MM.1S (cell line): Measurements from ENCODE around the gene TBATA.

ENCODE experiments used
- DNase-seq: peaks from one replicate; pipeline ENCODE4 v3.0.0-alpha.2; 2015
- H2AFZ ChIP-seq: fragments of 300-600 bp; sonication (generic); 2 replicates; pipeline ENCODE4 v1.6.0; 2016; ENCODE audit warnings: antibody characterized with exemption, low read length
- H3F3A ChIP-seq: fragments of 300-600 bp; sonication (generic); 2 replicates; pipeline ENCODE4 v1.6.1; 2016; ENCODE audit warnings: mild to moderate bottlenecking, antibody characterized with exemption, low read length, moderate library complexity, mixed read lengths; ENCODE audit not compliant: insufficient read depth
- H3K27ac ChIP-seq: fragments of 300-600 bp; sonication (generic); 2 replicates; pipeline ENCODE4 v1.5.1; 2016; ENCODE audit warnings: mild to moderate bottlenecking, low read length
- H3K27me3 ChIP-seq: fragments of 300-600 bp; sonication (generic); replicated peaks from 2 replicates; pipeline ENCODE4 v1.6.0; 2016; ENCODE audit warnings: low read length; ENCODE audit not compliant: insufficient read depth
- H3K36me3 ChIP-seq: fragments of 300-600 bp; sonication (generic); replicated peaks from 2 replicates; pipeline ENCODE4 v1.6.1; 2016; ENCODE audit warnings: mild to moderate bottlenecking, low read length, mixed read lengths; ENCODE audit not compliant: insufficient read depth
- H3K4me1 ChIP-seq: fragments of 300-600 bp; sonication (generic); 2 replicates; pipeline ENCODE4 v1.6.1; 2016; ENCODE audit warnings: low read length, mixed read lengths
- H3K4me2 ChIP-seq: fragments of 300-600 bp; sonication (generic); 2 replicates; pipeline ENCODE4 v1.6.0; 2016; ENCODE audit warnings: low read depth, low read length
- H3K4me3 ChIP-seq: fragments of 300-600 bp; sonication (generic); 2 replicates; pipeline ENCODE4 v1.5.1; 2016; ENCODE audit warnings: low read length, mixed read lengths
- H3K79me2 ChIP-seq: fragments of 300-600 bp; sonication (generic); 2 replicates; pipeline ENCODE4 v1.6.1; 2016; ENCODE audit warnings: mixed run types, low read length, mixed read lengths
- H3K9ac ChIP-seq: fragments of 300-600 bp; sonication (generic); 2 replicates; pipeline ENCODE4 v1.6.1; 2016; ENCODE audit warnings: low read length, mixed read lengths
- H3K9me2 ChIP-seq: fragments of 300-600 bp; sonication (generic); replicated peaks from 2 replicates; pipeline ENCODE4 v1.6.1; 2016; ENCODE audit warnings: mild to moderate bottlenecking, low read length, mixed read lengths; ENCODE audit not compliant: insufficient read depth
- H3K9me3 ChIP-seq: fragments of 300-600 bp; sonication (generic); replicated peaks from 2 replicates; pipeline ENCODE4 v1.6.1; 2016; ENCODE audit warnings: mild to moderate bottlenecking, low read length, mixed read lengths; ENCODE audit not compliant: insufficient read depth
- H4K20me1 ChIP-seq: fragments of 300-600 bp; sonication (generic); 2 replicates; pipeline ENCODE4 v1.6.1; 2016; ENCODE audit warnings: mild to moderate bottlenecking, low read length, moderate library complexity, mixed read lengths; ENCODE audit not compliant: insufficient read depth
- EZH2 ChIP-seq: fragments of 300-600 bp; sonication (generic); optimal IDR thresholded peaks from 2 replicates; pipeline ENCODE3; 2017; ENCODE audit warnings: low read depth, mild to moderate bottlenecking, antibody characterized with exemption, low read length, mixed read lengths
- EZH2phosphoT487 ChIP-seq: fragments of 300-600 bp; sonication (generic); IDR thresholded peaks from 2 replicates; pipeline ENCODE4 v1.6.1; 2018; ENCODE audit warnings: antibody characterized with exemption, low read length
- TF ChIP-seq, protein P1 (sequence below): fragments of 300-600 bp; sonication (generic); IDR thresholded peaks from 2 replicates; pipeline ENCODE4 v1.5.1; 2016; ENCODE audit warnings: antibody characterized with exemption, low read length, mixed read lengths

Gene TBATA

DNA sequence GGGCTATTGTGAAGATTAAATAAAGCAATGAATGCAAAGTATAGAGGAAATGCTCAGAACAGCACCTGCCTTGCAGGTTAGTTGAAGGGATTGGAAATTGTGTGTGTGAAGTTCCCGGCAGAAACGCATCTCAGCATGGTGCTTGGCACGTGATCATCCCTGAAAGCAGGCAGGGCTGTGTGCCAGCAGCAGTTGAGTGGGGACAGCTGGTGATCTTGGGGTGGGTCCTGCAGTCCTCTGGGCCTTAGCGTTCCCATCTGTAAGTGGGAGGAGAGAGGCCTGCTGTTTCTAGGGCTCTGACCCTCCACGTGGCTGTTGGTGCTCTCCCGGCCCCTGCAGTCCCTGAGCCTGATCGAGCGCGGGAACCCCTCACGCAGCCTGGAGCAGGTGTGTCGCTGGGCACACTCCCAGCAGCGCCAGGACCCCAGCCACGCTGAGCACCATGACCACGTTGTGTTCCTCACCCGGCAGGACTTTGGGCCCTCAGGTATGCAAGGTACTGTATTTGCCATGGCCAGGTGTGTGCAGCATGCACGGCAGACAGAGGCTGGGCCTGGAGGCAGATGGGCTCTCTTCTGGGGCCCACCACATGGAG lies 55.3 kb downstream of the TBATA start:
- Histone ChIP-seq H3K36me3 (no peaks in the 10 kb centered on the region), H3K4me1 (no peaks in the 10 kb centered on the region), H3K9ac (no peak overlapping the region), H3K27ac (no peak overlapping the region), H4K20me1 (no peaks in the 10 kb centered on the region), H3K9me3 (no peaks in the 10 kb centered on the region), H3K4me2 (no peak overlapping the region), H3K4me3 (no peak overlapping the region), H2AFZ (no peak overlapping the region), H3K9me2 (no peaks in the 10 kb centered on the region), H3K79me2 (no peaks in the 10 kb centered on the region), H3K27me3 (no peaks in the 10 kb centered on the region), H3F3A (no peaks in the 10 kb centered on the region)
- no peak for DNase-seq
- TF ChIP-seq, protein P1, sequence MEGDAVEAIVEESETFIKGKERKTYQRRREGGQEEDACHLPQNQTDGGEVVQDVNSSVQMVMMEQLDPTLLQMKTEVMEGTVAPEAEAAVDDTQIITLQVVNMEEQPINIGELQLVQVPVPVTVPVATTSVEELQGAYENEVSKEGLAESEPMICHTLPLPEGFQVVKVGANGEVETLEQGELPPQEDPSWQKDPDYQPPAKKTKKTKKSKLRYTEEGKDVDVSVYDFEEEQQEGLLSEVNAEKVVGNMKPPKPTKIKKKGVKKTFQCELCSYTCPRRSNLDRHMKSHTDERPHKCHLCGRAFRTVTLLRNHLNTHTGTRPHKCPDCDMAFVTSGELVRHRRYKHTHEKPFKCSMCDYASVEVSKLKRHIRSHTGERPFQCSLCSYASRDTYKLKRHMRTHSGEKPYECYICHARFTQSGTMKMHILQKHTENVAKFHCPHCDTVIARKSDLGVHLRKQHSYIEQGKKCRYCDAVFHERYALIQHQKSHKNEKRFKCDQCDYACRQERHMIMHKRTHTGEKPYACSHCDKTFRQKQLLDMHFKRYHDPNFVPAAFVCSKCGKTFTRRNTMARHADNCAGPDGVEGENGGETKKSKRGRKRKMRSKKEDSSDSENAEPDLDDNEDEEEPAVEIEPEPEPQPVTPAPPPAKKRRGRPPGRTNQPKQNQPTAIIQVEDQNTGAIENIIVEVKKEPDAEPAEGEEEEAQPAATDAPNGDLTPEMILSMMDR: no peak
- TF ChIP-seq EZH2: no peak
- no peak for TF ChIP-seq EZH2phosphoT487

DNA sequence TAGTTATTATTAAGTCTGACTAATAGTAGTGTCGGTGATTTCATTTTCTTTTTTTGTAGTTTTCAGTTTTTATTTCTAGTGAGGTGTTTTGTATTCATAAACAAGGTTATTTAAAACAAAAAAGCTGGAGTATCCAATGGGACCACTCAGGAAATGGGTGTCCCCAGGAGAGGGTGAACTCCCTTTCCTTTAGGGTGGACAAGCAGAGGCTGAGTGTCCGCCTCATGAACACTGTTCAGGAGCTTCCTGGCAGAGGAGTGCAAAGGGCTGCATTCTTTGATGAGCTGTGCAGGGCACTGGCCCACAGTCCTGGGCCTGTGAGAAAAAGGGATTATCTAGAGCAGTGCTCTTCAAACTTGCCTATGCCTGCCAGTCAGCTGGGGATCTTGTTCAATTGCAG lies 56.8 kb downstream of the TBATA start:
- H3K9ac ChIP-seq: no peak overlapping the region
- no peak overlapping the region for H2AFZ ChIP-seq
- no peaks in the 10 kb centered on the region for H4K20me1 ChIP-seq
- H3K4me1 ChIP-seq: no peaks in the 10 kb centered on the region
- no peaks in the 10 kb centered on the region for H3K36me3 ChIP-seq
- no peaks in the 10 kb centered on the region for H3K9me2 ChIP-seq
- H3K27me3 ChIP-seq: no peaks in the 10 kb centered on the region
- DNase-seq: no peak
- H3K4me2 ChIP-seq: no peak overlapping the region
- H3K27ac ChIP-seq: no peak overlapping the region
- H3K79me2 ChIP-seq: no peaks in the 10 kb centered on the region
- H3K9me3 ChIP-seq: no peaks in the 10 kb centered on the region
- no peak overlapping the region for H3K4me3 ChIP-seq
- no peaks in the 10 kb centered on the region for H3F3A ChIP-seq
- TF ChIP-seq, protein P1: no peak
- TF ChIP-seq EZH2phosphoT487 (no peak), EZH2 (no peak)

DNA sequence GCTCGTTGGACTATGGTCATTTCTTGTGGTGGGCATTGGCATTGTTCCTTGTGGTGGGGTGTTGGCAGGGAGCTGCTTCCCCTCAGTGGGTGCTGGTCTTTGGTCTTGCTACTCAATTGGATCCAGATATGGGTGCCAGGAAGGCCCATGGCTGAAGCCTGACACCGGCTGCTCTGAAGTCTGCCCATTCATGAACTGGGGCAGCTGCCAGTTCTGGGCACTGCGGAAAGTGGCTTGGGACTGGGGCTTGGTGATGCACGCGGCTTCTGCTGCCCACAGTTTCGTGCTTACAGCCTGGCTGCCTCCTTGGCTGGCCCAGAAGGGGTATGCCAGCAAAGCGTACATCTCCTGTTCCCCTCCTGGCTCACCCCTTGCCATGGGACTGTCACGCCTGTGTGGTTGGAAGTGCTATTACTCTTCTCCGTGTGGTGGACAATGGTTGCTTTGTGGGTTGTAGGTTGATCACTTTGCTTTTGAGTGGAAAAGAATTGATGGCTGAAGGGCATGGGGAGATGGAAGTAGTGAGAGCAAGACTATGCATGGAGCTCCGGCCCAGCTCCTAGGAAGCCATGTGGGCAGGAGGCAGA lies 58.2 kb downstream of the TBATA start:
- no peak overlapping the region for H3K4me3 ChIP-seq

More for the DNA sequence above, 58.2 kb downstream of the TBATA start:
- Histone ChIP-seq H3K9me2 (no peaks in the 10 kb centered on the region), H3K27ac (no peak overlapping the region), H3F3A (no peaks in the 10 kb centered on the region), H3K9ac (no peak overlapping the region), H3K79me2 (no peaks in the 10 kb centered on the region), H3K4me2 (no peak overlapping the region), H3K9me3 (no peaks in the 10 kb centered on the region), H3K36me3 (no peaks in the 10 kb centered on the region), H3K4me1 (no peaks in the 10 kb centered on the region), H4K20me1 (no peaks in the 10 kb centered on the region), H2AFZ (no peak overlapping the region), H3K27me3 (no peaks in the 10 kb centered on the region)
- TF ChIP-seq EZH2phosphoT487 (no peak), EZH2 (no peak)
- TF ChIP-seq, protein P1: no peak
- no peak for DNase-seq
